ENCODE data around the gene MIB2.
A peak's percentile ranks its signal among the peaks of the same experiment; 100 is the strongest.

MIB2 gene

GRCh38 chr1:1613509-1614082 is 1.7 kb upstream of the MIB2 start:
- in situ Hi-C loops (cut with MboI; ENCODE audit: low sequenced_read_pairs, unreplicated experiment) = no loop called here
- DNase-seq (ENCODE audit: low spot score) = no peak
- TF ChIP-seq CTCF (IDR thresholded peaks at IDR 0.05; ENCODE audit: borderline replicate concordance, control extremely low read depth, extremely low read depth, insufficient read depth, missing control alignments) = no peak

GRCh38 chr1:1614204-1614953 is 921 bp upstream of the MIB2 start:
- no peak for TF ChIP-seq CTCF (IDR thresholded peaks at IDR 0.05; ENCODE audit: borderline replicate concordance, control extremely low read depth, extremely low read depth, insufficient read depth, missing control alignments)
- DNase-seq (ENCODE audit: low spot score) = no peak
- in situ Hi-C loops (cut with MboI; ENCODE audit: low sequenced_read_pairs, unreplicated experiment) = no loop called here

- DNase-seq (ENCODE audit: low spot score) = no peak
- no peak for TF ChIP-seq CTCF (IDR thresholded peaks at IDR 0.05; ENCODE audit: borderline replicate concordance, control extremely low read depth, extremely low read depth, insufficient read depth, missing control alignments)
- in situ Hi-C loops (cut with MboI; ENCODE audit: low sequenced_read_pairs, unreplicated experiment) = no loop called here
Observed at GRCh38 chr1:1614954-1615255, 395 bp upstream of the MIB2 start.

- in situ Hi-C loops (cut with MboI; ENCODE audit: low sequenced_read_pairs, unreplicated experiment) = no loop called here
- TF ChIP-seq CTCF (IDR thresholded peaks at IDR 0.05; ENCODE audit: borderline replicate concordance, control extremely low read depth, extremely low read depth, insufficient read depth, missing control alignments) = no peak
- DNase-seq (ENCODE audit: low spot score) = peak; percentile 73
Observed at GRCh38 chr1:1616045-1616790, 918 bp downstream of the MIB2 start.

- TF ChIP-seq CTCF (IDR thresholded peaks at IDR 0.05; ENCODE audit: borderline replicate concordance, control extremely low read depth, extremely low read depth, insufficient read depth, missing control alignments) = no peak
- DNase-seq (ENCODE audit: low spot score) = no peak
- in situ Hi-C loops (cut with MboI; ENCODE audit: low sequenced_read_pairs, unreplicated experiment) = no loop called here
Observed at GRCh38 chr1:1616838-1617237, 1.5 kb downstream of the MIB2 start.

- no peak for DNase-seq (ENCODE audit: low spot score)
- in situ Hi-C loops (cut with MboI; ENCODE audit: low sequenced_read_pairs, unreplicated experiment) = no loop called here
- TF ChIP-seq CTCF (IDR thresholded peaks at IDR 0.05; ENCODE audit: borderline replicate concordance, control extremely low read depth, extremely low read depth, insufficient read depth, missing control alignments) = no peak
Observed at GRCh38 chr1:1617516-1617915, 2.2 kb downstream of the MIB2 start.
